ENCODE measurements around the gene SUGCT. TPM values are rescaled to one million over a fixed set of nuclear protein-coding genes. Genes with fewer than 3 reads are reported as not detected.
"Not testable (repeated sequence)": the region's sequence is repeated elsewhere in the genome, so short reads cannot be mapped to it uniquely, and the experiment has no call there.

SUGCT gene
- total RNA-seq, 1 experiment from 2014 or later: 12.4 TPM

DNA sequence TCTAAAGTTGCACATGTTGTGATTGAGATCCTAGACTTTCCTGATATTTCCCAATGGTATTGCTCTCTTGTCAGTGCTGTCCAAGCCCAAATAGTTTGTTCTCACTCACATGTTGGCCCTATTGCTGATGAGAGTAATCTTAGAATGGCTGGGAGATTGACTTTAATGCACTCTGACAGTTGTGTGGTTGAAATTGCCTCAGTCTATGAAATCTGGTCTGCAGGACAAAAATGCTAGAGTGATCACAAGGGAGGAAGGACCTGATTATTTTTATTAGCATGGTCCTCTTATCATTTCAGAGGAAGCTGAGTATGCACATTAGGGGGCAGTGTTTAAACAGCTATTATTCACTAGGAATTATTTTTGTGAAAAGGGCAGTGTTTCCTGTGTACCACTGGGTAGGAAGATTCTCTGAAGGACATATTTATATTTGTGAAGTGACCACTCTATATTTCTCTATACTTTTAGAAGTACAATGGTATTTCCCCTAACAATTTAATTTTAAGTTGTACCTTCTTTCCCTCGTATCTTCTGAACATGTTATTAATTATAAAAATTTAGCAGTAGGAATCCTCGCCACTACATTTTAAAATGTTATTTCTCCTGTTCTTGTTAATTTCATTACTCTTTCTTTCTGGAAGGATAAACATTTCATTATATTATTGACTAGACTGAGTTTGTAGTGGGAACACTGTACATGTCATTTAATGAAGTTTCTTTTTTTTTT is 64.4 kb downstream of the SUGCT start:
- peak; percentile 65 for DNase-seq (ENCODE audit: low read depth)

DNA sequence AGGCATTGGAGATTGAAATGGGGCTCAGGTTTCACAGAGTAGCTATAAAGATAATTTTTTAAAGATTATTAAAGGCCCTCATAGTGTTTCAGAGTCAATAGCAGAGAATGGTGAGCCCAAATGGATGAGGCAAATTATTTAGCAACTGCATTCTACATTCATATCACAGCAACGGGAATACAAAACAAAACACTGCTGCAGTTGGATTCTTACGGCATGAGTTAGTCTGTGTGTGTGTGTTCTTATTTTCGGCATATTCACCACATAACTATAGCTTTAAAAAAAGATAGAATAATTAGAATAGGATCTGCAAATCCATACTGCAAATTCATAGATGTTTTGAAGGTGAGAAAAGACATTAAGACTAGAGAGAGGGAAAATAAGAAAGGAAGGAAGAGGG is 66.0 kb downstream of the SUGCT start:
- DNase-seq (ENCODE audit: low read depth): peak; percentile 63

DNA sequence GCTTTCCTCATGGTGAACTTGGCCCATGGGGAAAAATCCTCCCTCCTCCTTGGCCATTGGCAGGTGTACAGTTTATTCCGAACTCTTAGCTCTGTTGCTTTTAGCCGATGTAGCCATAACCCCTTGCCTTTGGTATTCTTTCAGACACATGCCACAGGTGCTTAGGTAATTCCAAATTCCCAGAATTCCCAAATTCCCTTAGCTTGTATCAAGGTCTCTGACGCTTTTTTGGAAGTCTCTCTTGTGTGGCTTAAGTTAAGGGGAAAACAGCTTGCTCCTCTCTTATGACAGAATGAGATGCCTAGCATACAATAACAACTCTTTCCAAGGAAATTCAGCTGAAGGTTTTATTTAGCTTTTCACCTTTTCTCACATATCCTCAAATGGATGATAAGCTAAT is 68.0 kb downstream of the SUGCT start:
- DNase-seq (ENCODE audit: low read depth): no peak

DNA sequence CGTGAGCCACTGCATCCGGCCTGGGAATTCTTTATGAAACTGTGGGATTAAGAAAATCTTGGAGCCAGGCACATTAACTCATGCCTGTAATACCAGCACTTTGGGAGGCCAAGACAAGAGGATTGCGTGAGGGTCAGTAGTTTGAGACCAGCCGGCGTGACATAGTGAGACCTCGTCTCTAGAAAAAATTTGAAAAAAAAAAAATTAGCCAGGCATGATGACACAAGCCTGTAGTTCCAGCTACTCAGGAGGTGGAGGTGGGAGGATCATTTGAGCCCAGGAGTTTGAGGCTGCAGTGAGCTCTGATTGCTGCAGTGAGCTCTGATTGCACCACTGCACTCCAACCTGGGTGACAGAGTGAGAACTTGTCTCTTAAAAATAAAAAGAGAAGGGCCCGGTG is 69.8 kb downstream of the SUGCT start:
- no peak for DNase-seq (ENCODE audit: low read depth)

DNA sequence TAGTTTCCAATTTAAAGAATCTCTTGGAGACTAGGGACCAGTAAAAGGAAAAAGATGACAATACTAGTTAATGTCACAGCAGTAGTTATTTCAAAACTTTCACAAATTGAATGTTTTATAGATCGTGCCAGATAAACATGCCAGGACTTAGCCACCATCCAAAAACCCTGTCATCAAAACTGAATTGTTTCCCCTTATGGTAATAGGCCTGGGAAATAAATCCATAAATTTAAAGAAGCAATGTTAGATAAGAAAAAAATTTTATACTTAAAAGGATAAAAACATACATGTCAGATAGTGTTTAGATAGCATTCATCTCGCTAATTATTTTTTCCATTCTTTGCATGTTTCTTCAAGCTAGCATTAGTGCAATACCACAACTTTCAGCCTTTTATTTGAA is 71.2 kb downstream of the SUGCT start:
- no peak for DNase-seq (ENCODE audit: low read depth)

DNA sequence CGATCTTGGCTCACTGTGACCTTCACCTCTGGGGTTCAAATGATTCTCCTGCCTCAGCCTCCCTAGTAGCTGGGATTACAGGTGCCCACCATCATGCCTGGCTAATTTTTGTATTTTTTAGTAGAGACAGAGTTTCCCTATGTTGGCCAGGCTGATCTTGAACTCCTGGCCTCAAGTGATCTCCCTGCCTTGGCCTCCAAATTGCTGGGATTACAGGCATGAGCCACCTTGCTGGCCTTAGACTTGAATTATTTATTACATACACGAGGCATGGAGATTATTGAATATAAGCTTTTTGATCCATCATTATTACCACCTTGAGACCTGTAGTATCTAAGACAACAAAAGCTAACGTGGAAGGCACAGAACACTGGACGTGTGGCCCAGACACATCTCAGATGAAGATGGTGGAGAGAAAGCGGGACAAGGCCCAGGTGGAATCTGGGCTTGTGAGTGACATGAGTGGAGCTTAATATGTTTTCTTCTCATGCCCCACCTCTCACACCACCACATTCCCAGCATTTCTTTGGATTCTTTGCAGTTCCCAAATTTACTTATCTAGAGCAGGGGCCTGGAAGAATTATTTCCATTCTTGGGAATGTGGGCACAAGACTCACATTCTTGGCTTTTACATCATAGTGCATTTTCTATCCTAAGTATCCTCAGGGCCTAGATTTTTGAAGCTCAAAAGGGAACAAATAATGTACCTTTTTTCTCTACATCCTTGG is 76.6 kb downstream of the SUGCT start:
- peak; percentile 53 for DNase-seq (ENCODE audit: low read depth)

DNA sequence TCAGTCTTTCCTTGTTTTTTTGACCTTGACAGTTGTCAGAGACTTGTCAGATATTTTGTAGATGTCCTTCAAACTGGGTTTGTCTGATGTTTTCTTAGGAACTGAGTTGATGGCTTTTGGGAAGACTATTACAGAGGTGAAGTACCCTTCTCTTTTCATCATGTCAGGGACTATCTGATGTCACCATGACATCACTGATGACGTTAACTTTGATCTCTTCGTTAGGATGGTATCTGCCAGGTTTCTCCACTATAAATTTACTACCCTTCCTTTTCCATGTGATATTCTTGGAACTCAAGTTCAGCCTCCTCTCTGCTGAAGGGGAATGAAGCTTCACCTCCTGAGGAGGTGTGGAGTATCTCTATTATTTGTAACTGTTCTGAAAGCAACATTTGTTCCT is 78.5 kb downstream of the SUGCT start:
- DNase-seq (ENCODE audit: low read depth): no peak

DNA sequence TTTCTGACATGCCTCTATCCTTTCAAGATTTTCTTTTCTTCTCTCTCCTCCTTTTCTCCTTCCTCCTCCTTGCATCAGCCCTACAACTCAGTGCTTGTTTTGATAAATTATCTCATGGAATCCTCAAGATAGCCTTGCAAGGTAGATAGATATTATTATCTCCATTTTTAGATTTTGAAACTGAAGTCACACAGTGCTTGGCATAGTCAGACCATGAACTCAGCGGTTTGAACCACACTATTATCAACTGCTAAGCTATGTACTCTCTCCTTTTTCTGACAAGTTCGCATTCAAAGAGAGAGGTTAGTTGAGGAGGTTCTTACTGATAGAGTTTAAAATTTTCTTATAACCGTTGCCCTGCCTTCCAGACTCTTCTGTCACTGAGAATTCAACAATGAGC is 79.1 kb downstream of the SUGCT start:
- no peak for DNase-seq (ENCODE audit: low read depth)

DNA sequence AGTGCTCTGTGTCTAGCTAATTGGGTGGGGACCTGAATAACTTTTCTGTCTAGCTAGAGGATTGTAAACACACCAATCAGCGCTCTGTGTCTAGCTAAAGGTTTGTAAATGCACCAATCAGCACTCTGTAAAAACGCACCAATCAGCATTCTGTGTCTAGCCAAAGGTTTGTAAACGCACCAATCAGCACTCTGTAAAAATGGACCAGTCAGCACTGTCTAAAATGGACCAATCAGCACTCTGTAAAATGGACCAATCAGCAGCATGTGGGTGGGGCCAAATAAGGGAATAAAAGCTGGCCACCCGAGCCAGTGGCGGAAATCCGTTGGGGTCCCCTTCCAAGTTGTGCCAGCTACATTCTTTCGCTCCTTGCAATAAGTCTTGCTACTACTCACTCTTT is 83.8 kb downstream of the SUGCT start:
- DNase-seq (ENCODE audit: low read depth): not testable (repeated sequence)

DNA sequence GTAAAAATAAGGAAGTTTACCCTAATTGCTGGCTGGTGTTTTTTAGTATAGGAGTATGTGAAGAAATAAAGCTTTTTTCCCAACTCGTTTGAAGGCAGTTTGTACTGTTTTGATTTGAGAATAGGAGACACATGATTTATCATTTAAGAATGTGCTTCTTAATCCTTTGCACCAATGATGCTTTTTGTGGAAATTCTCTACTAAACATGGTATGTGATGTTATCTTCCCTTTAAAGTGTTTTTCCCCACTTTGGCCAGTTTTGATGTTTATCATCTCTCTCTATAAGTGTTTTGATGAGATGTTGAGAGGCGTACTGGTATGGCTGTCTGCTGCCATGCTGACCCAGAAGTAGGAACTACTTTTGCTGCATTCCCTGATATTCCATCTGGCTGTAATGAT is 85.1 kb downstream of the SUGCT start:
- DNase-seq (ENCODE audit: low read depth): peak; percentile 86

DNA sequence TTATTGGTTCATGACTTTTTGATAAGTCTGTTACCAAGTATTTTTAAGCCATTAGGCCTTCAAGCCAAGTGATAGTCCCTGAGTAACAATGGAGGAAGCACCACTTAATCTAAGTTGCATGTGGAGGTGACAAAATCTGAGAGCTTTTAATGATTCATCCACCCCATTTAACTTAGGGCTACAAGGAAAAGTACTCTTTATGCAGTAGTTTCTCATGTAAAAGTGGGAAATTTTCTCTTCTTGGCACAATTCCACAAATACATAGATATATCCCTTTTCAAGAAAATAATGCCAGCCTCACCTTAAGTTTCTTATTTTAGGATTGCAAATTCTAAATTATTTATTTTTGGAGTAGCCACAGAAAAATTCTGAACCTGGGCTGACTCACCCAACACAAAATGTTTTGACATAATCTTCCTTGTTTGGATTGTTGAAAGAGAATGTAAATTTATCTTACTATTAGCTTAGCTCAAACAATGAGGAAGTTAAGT is 85.7 kb downstream of the SUGCT start:
- peak; percentile 68 for DNase-seq (ENCODE audit: low read depth)

DNA sequence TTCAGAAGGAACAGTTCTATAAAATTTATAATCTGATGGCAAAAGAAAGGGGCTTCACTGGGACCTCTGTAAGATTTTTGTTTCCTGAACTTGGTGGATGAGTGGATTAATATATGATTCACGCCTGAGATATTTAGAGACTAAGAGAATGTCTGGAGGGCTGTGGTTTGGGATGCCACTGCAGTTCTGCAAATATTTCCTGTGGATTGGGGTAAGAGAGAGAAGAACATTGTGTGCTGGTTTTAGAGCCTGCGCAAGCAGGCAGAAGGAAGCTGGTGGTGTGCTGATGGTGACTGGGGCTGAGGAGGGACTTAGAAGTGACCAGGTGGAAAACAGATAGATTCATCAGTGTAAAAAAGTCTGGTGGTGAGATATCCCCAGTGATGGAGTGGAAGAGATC is 87.0 kb downstream of the SUGCT start:
- DNase-seq (ENCODE audit: low read depth): peak; percentile 97

DNA sequence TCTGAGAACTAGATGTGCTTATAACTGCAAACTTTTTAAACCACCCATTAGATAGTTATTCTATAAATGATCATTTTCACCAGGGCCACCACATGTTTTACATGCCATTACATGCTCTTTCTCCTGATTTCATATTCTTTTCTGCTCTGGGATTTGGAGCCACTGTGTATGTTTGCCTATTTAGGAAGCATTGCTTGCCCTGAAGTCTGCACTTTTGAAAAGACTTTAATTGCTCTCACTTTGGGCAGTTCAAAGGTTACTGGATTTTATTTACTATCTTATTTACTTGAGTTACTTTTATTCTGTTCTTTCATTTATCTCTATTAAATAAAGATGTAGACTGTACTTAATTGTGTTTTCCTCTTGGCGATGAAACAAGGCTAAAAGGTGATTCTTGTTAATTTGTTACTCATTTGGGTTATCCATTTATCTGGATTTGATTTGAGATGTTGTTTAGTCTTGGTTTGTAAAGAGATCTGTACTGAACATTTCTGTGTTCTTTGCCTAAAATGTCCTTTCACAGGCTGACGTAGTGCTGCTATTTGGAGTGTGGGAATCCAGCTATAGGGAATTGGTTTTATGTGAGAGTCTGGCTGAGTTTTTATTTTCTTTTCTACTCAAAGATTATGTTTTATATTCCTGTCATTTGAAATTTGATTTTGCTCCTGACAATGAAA is 88.8 kb downstream of the SUGCT start:
- DNase-seq (ENCODE audit: low read depth): no peak

DNA sequence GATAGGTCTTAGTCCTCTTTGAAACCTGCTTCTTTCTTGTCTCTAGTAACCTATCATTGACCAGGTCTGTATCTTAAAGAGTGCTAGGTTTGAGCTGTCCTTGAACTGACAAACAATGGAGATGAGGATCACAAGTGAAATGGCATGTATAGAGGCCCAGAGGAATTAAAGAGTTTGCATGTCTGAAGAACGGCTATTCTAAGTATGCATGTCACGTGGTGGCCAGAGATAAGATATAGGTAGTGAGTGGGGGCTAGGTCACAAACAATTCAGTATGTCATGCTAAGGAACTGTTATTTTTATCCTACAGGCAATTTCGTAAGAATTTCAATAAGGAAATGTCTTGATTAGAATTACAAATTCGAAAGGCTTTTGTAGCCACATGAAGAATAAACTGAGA is 95.3 kb downstream of the SUGCT start:
- no peak for DNase-seq (ENCODE audit: low read depth)

DNA sequence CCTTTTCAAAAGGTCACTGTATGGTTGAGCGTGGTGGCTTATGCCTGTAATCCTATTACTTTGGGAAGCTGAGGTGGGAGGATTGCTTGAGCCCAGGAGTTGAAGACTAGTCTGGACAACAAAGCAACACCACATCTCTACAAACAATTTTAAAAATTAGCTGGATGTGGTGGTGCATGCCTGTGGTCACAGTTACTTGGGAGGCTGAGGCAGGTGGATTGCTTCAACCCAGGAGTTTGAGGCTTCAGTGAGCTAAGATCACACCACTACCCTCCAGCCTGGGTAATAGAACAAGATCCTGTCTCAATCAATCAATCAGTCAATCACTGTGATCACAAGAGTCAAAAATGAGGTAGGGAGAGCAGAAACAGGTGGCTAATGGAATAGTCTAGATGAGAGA is 97.0 kb downstream of the SUGCT start:
- no peak for DNase-seq (ENCODE audit: low read depth)

DNA sequence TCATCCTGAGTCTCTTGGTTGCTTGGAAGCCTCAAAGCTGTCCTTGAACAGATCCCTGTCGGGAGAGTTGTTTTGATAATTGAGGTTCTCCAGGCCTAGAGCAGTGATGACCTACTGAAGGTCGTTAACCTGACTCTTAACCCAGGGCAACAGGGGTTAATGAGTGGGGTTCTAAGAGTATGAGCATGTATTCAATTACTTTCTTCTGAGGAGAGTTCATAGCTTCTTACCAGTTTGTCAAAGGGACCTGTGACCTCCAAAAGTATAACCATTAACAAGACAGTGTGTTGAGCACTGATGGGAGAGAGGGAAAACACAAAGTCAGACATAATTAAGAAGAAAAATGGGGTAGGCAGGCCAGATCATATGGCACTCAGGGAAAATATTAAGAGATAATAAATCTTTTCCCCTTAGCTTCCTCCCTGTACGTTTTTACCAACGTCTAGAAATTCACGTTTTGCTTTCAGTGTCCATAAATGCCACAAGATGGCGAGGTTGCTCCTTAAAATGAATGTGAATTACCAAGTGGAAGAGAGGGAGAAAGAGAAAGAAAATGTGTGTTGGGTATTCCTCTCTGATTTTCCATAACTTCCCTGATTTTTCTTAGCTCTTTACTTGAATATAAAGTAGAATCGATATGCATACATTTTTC is 97.6 kb downstream of the SUGCT start:
- DNase-seq (ENCODE audit: low read depth): peak; percentile 78

DNA sequence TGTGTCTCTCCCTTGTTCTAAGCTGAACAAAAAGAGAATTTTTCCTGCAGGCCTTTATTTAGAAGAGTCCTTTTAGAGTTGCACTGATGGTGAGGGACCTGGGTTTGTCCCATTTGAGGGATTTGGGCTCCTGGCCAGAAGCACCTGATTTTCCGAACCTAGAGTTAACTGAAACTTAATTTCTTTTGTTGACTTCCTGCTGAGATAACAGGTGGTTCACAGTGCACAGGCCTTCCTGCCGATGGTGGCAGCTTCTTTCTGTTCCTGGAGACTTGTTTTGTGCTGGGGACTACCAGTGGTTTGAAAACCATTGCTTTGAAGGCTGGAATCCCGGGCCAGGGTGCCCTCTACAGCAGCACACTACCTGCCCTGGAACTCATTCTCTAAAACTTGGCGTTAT is 99.2 kb downstream of the SUGCT start:
- no peak for DNase-seq (ENCODE audit: low read depth)

DNA sequence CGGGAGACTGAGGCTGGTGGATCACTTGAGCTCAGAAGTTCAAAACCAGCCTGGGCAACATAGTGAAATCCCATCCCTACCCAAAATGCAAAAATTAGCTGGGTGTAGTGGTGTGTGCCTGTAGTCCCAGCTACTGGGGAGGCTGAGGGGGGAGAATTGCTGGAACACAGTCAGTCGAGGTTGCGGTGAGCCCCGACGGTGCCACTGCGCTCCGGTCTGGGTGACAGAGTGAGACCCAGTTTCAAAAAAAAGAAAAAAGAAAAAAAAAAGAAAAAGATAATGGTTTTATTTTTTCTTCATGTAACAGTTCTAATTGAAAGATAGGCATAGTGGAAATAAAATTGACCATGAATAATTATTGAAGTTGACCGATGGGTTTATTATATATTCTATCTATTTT is 99.9 kb downstream of the SUGCT start:
- no peak for DNase-seq (ENCODE audit: low read depth)

DNA sequence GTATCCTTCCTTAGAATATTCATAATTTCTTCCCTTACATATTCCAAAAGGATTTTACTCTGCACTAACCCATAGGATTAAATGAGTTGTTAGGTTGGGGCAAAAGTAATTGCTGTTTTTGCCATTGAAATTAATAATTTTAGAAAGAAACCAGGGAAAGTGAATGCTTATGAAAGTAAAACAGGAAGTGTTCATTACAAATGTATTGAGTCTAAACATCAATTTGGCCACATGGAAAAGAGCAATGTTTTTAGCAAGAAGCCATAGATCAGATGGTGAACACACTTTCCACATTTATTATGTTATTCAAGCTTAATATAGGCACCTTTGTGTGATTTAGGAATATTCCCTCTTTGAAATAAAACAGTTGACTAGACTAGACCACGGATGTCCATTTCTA is 102.9 kb downstream of the SUGCT start:
- DNase-seq (ENCODE audit: low read depth): no peak

DNA sequence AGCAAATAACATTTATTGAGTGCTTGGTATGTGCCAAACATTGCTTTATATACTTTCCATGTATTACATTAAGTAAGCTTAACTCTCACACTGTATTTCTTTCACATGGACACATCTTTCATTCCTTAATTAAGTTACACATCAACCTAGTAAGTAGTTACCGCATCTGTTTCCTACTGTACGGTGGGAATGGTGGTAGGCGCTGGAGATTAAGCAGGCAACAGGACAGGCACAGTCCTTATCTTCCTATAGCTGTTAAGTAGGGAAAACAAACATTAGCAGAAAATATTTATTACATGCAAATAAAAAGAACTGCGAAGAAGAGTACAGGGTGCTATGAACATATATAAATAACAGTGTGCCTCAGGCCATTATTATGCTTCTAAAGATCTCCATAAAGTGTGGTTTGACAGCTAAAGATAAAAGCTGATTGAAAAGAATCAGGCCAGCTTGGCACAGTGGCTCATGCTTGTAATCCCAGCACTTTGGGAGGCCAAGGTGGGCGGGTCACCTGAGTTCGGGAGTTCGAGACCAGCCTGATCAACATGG is 105.0 kb downstream of the SUGCT start:
- no peak for DNase-seq (ENCODE audit: low read depth)

DNA sequence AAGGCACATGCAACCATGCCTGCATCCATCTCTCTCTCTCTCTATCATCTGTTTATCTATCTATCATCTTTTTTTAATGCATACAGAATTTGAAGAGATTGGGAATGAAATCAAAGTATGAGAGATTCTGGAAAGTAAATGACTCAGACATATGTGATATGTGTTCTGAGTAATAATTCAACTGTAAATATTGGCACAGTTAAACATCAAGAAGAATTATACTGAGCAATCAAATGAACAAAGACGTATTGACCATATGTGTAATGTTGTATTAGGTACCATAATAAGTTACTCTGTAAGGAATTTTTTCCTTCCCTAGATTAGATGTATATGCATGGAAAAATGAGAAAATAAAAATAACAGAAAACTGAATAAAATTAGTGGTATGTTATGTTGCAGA is 108.3 kb downstream of the SUGCT start:
- DNase-seq (ENCODE audit: low read depth): no peak

DNA sequence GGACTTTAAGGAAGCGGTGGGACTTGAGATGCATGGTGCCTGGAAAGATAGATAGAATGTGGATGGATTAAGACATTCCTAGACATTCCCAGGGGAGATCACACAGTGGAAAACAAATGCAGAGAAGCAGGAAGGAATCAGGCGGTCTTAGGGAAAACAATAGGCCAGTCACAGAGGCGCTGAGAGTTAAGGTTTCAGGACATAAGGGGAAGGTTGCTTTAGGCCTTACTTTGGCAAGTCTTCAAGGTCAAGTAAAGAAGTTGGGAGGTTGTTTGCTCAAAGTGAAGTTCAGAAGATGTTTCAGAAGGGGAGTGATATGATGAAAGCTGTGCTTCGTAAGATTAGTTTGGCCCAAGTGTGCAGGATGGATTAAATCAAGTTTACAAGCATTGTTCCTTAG is 109.4 kb downstream of the SUGCT start:
- no peak for DNase-seq (ENCODE audit: low read depth)

Measured in RPMI7951 (cell line).